Measurements from ENCODE around the gene TMCO4. TPM values are rescaled to one million over a fixed set of nuclear protein-coding genes. Genes with fewer than 3 reads are reported as not detected.

The TMCO4 gene
- total and polyA plus RNA-seq, 8 donors = 15.7 to 22.1 (median 18.9) TPM

DNA sequence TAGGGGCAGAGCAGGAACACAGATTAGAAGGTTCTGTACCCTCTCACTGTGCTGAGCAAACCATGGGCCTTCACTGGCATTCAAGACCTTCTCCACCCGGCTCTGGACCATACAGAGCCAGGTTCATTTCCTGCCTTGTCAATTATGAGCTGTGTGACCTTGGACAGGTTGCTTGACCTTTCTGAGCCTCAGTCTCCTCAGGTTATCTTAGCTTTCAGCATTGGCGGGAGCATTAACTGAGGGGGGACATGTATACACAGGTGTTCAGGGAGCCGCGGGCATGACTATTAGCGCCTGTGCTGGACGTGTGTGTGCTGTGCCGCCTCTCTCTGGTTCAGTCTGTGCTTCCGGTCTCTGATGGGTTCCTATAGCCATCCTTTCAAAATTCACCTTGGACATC is 102.9 kb downstream of the TMCO4 start:
- intact Hi-C loops (cut with DNase I) = no loop called here
- no peak overlapping the region for H3K27ac ChIP-seq
- TF ChIP-seq, protein P1, sequence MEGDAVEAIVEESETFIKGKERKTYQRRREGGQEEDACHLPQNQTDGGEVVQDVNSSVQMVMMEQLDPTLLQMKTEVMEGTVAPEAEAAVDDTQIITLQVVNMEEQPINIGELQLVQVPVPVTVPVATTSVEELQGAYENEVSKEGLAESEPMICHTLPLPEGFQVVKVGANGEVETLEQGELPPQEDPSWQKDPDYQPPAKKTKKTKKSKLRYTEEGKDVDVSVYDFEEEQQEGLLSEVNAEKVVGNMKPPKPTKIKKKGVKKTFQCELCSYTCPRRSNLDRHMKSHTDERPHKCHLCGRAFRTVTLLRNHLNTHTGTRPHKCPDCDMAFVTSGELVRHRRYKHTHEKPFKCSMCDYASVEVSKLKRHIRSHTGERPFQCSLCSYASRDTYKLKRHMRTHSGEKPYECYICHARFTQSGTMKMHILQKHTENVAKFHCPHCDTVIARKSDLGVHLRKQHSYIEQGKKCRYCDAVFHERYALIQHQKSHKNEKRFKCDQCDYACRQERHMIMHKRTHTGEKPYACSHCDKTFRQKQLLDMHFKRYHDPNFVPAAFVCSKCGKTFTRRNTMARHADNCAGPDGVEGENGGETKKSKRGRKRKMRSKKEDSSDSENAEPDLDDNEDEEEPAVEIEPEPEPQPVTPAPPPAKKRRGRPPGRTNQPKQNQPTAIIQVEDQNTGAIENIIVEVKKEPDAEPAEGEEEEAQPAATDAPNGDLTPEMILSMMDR (IDR thresholded peaks at IDR 0.05) = no peak
- no peaks in the 10 kb centered on the region for H3K27me3 ChIP-seq
- no peaks in the 10 kb centered on the region for H3K4me1 ChIP-seq
- H3K36me3 ChIP-seq = peaks cover 0 to 54% of the 10 kb centered on the region in 2 donors
- no peak overlapping the region for H3K4me3 ChIP-seq
- H3K9me3 ChIP-seq = no peaks in the 10 kb centered on the region
- ATAC-seq (no peak), DNase-seq (no peak)

DNA sequence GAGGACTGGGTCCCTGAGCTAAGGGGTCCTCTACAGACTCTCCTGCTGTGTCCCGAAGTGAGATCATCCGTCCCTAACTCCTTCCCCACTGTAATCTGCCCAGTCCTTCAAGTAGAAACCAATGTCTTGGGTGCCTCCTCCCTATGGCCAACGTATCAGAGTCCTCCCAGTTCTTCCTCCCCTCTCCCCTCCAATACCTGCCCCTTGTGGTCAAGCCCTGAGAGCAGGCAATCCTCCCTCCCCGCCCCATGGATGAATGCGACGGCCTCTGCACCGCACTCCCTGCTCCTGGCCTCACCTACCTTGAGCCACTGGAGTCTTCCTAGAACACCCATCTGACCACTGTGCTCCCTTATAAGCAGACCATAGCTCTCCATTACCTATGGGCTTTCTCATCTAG is 103.9 kb downstream of the TMCO4 start:
- DNase-seq = no peak
- Histone ChIP-seq H3K4me3 (no peak overlapping the region), H3K27me3 (no peaks in the 10 kb centered on the region), H3K4me1 (no peaks in the 10 kb centered on the region), H3K36me3 (peaks cover 0 to 60% of the 10 kb centered on the region in 2 donors), H3K9me3 (no peaks in the 10 kb centered on the region), H3K27ac (no peak overlapping the region)
- ATAC-seq = no peak
- TF ChIP-seq, protein P1 (IDR thresholded peaks at IDR 0.05) = no peak
- intact Hi-C loops (cut with DNase I) = no loop called here

DNA sequence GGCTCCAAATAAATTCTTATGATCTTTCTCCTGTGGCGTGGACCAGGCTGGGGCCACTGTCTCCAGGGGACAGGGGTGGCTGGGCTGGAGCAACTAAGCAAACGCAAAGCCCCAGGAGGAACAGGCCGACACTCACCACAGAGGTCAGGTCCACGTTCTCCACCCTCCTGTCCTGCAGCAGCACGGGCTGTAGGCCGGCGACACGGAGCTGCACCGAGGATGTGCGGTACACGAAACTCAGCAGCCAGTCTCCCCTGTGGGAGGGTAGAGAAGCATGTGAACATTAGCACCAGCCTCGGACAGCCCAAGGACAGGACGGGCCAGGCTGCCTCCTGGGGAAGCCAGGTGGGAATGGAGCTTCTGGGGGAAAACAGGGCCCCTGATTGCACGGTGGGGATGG is 105.4 kb downstream of the TMCO4 start:
- TF ChIP-seq, protein P1 (IDR thresholded peaks at IDR 0.05) = no peak

DNA sequence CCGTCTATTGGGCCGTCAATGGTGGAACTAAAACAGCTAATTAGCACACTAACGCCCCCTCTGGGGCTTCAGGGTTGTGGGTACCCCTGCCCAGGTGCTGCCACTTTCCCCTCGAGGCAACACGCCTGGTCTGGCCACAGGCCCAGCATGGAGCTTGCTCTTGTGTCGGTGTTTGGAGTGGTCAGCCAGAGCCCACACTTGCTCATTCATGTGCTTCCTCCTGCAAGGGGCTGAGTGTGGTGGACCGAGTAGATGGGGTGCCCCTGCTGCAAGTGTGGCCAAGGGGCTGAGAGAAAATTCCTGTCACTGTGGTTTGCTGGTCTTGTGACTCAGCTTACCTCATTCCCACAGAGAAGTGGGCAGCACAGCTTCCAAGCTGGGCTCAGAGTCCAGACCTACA is 109.4 kb downstream of the TMCO4 start:
- DNase-seq = no peak
- no peak for ATAC-seq
- Histone ChIP-seq H3K9me3 (peaks cover 0 to 15% of the 10 kb centered on the region in 2 donors), H3K36me3 (peaks cover 0 to 78% of the 10 kb centered on the region in 2 donors), H3K4me3 (no peak overlapping the region), H3K27me3 (no peaks in the 10 kb centered on the region), H3K27ac (no peak overlapping the region), H3K4me1 (no peaks in the 10 kb centered on the region)
- intact Hi-C loops (cut with DNase I) = no loop called here
- TF ChIP-seq, protein P1 (IDR thresholded peaks at IDR 0.05) = no peak

More for the DNA sequence above, 105.4 kb downstream of the TMCO4 start:
- intact Hi-C loops (cut with DNase I) = no loop called here
- H3K36me3 ChIP-seq = peaks cover 0 to 64% of the 10 kb centered on the region in 2 donors
- ATAC-seq (no peak), DNase-seq (no peak)
- peaks cover 0 to 11% of the 10 kb centered on the region in 2 donors for H3K9me3 ChIP-seq
- H3K27me3 ChIP-seq = no peaks in the 10 kb centered on the region
- H3K4me3 ChIP-seq = no peak overlapping the region
- H3K27ac ChIP-seq = no peak overlapping the region
- no peaks in the 10 kb centered on the region for H3K4me1 ChIP-seq

DNA sequence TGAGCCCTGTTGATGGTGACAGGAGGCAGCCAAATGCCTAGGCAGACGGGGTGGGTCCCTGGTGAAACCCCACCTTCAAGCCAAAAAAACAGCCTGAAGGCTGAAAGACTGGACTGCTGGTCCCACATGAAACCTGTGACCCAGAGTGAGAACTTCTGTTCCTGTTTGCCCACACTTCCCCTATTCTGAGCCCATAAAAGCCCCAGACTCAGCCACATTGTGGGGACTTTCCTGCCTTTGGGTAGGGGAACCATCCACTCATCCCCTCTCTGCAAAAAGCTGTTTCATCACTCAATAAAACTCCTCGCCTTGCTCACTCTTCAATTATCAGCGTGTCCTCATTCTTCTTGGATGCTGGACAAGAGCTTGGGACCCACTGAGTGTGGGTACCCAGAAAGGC is 109.9 kb downstream of the TMCO4 start:
- H3K36me3 ChIP-seq = peaks cover 0 to 74% of the 10 kb centered on the region in 2 donors
- intact Hi-C loops (cut with DNase I) = no loop called here
- ATAC-seq (no peak), DNase-seq (no peak)
- TF ChIP-seq, protein P1 (IDR thresholded peaks at IDR 0.05) = no peak
- H3K27ac ChIP-seq = no peak overlapping the region
- peaks cover 0 to 15% of the 10 kb centered on the region in 2 donors for H3K9me3 ChIP-seq
- no peak overlapping the region for H3K4me3 ChIP-seq
- H3K27me3 ChIP-seq = no peaks in the 10 kb centered on the region
- no peaks in the 10 kb centered on the region for H3K4me1 ChIP-seq

Data from left lung (tissue), 10 donors.